Tibial nerve (tissue), 4 donors: ENCODE results near the gene NHEJ1. TPM values are rescaled to one million over a fixed set of nuclear protein-coding genes. Genes with fewer than 3 reads are reported as not detected.

Source experiments
- DNase-seq, 2 donors: peaks; one replicate each; pipeline ENCODE4 v3.0.0-alpha.2; 2019; ENCODE audit warnings: low spot score in 2 of 2
- H3K27ac ChIP-seq, 4 donors: fragments of 200-600 bp; sonication (generic) in 3 of 4; one replicate each; pipeline ENCODE4 v1.5.1; 2017 to 2019; ENCODE audit warnings: mild to moderate bottlenecking in 1 of 4
- H3K27me3 ChIP-seq, 2 donors: fragments of 200-600 bp; sonication (generic) in 1 of 2; one replicate each; pipeline versions ENCODE4 v1.5.1 to v1.6.0; 2017 to 2019
- H3K36me3 ChIP-seq, 3 donors: fragments of 200-600 bp; sonication (generic); one replicate each; pipeline ENCODE4 v1.5.1; 2018 to 2019
- H3K4me1 ChIP-seq, 4 donors: fragments of 200-600 bp; sonication (generic) in 3 of 4; one replicate each; pipeline ENCODE4 v1.5.1; 2017 to 2019
- H3K4me3 ChIP-seq, 4 donors: fragments of 200-600 bp; sonication (generic) in 3 of 4; one replicate each; pipeline ENCODE4 v1.5.1; 2017 to 2019; ENCODE audit warnings: mild to moderate bottlenecking in 1 of 4, moderate library complexity in 1 of 4
- H3K9me3 ChIP-seq, 4 donors: fragments of 200-600 bp; sonication (generic) in 3 of 4; one replicate each; pipeline ENCODE4 v1.5.1; 2017 to 2019
- CTCF ChIP-seq, 5 experiments: fragments of 200-600 bp in 3 of 5; fragments of 450-650 bp in 2 of 5; sonication (generic) in 3 of 5; IDR thresholded peaks; one replicate each; pipeline ENCODE4 v1.5.1; 2016 to 2019; ENCODE audit warnings: antibody characterized with exemption in 5 of 5, mild to moderate bottlenecking in 3 of 5, moderate library complexity in 2 of 5
- EP300 ChIP-seq, 2 donors: sonication (generic); formaldehyde crosslinking; IDR thresholded peaks; one replicate each; pipeline ENCODE4 v1.6.1; 2017; ENCODE audit warnings: antibody characterized with exemption in 2 of 2, mild to moderate bottlenecking in 1 of 2
- POLR2A ChIP-seq, 2 donors: fragments of 450-650 bp; IDR thresholded peaks; one replicate each; pipeline ENCODE4 v1.6.1; 2017; ENCODE audit warnings: antibody characterized with exemption in 2 of 2, mild to moderate bottlenecking in 2 of 2, moderate library complexity in 2 of 2
- WGBS, 2 donors: methylation state at CpG; one replicate each; pipeline ENCODE4 v1.1.5; 2018; 5-methylcytosine and 5-hydroxymethylcytosine counted together
- total RNA-seq, 4 donors: library from RNA; depleted of rRNA; stranded (reverse); fragments of >200 nt; gene quantifications; one replicate each; pipeline ENCODE4 v1.1.0, GENCODE V29; 2016

NHEJ1 gene
- total RNA-seq, 4 donors from 2014 or later = 12.9 to 27.4 (median 17.6) TPM

- H3K4me3 ChIP-seq = no peak overlapping the region
- no peaks in the 10 kb centered on the region for H3K4me1 ChIP-seq
- 67 to 71% methylated on average over 4 of the region's 4 CpGs for WGBS, 2 donors
- no peak overlapping the region for H3K27ac ChIP-seq
- H3K36me3 ChIP-seq = peaks cover 0 to 47% (median 0%) of the 10 kb centered on the region in 3 donors
- H3K27me3 ChIP-seq = no peaks in the 10 kb centered on the region
- no peaks in the 10 kb centered on the region for H3K9me3 ChIP-seq
- DNase-seq = no peak
- TF ChIP-seq EP300 (IDR thresholded peaks at IDR 0.05) (no peak), CTCF (IDR thresholded peaks at IDR 0.05) (no peak), POLR2A (IDR thresholded peaks at IDR 0.05) (no peak)
Measured at GRCh38 chr2:219090436-219091299, 69.9 kb downstream of the NHEJ1 start.

GRCh38 chr2:219089330-219089729, 71.3 kb downstream of the NHEJ1 start:
- TF ChIP-seq EP300 (IDR thresholded peaks at IDR 0.05) = no peak
- TF ChIP-seq POLR2A (IDR thresholded peaks at IDR 0.05) = no peak
- TF ChIP-seq CTCF (IDR thresholded peaks at IDR 0.05) = no peak
- no peaks in the 10 kb centered on the region for H3K27me3 ChIP-seq
- H3K4me1 ChIP-seq = no peaks in the 10 kb centered on the region
- H3K27ac ChIP-seq = no peak overlapping the region
- peaks cover 0 to 35% (median 0%) of the 10 kb centered on the region in 3 donors for H3K36me3 ChIP-seq
- H3K4me3 ChIP-seq = no peak overlapping the region
- DNase-seq = no peak
- 89 to 91% methylated on average over 4 of the region's 4 CpGs for WGBS, 2 donors
- no peaks in the 10 kb centered on the region for H3K9me3 ChIP-seq

GRCh38 chr2:219087848-219088247, 72.8 kb downstream of the NHEJ1 start:
- Histone ChIP-seq H3K4me3 (no peak overlapping the region), H3K9me3 (no peaks in the 10 kb centered on the region), H3K4me1 (peaks cover 0 to 3% (median 0%) of the 10 kb centered on the region in 4 donors), H3K27me3 (no peaks in the 10 kb centered on the region), H3K36me3 (peaks cover 0 to 29% (median 0%) of the 10 kb centered on the region in 3 donors), H3K27ac (no peak overlapping the region)
- 92 to 98% methylated on average over 1 of the region's 1 CpG for WGBS, 2 donors
- DNase-seq = no peak
- TF ChIP-seq CTCF (IDR thresholded peaks at IDR 0.05) (no peak), POLR2A (IDR thresholded peaks at IDR 0.05) (no peak), EP300 (IDR thresholded peaks at IDR 0.05) (no peak)

- Histone ChIP-seq H3K36me3 (peaks cover 0 to 25% (median 0%) of the 10 kb centered on the region in 3 donors), H3K27ac (no peak overlapping the region), H3K27me3 (no peaks in the 10 kb centered on the region), H3K4me3 (no peak overlapping the region), H3K4me1 (peaks cover 0 to 7% (median 0%) of the 10 kb centered on the region in 4 donors), H3K9me3 (no peaks in the 10 kb centered on the region)
- WGBS, 2 donors = 75 to 86% methylated on average over 5 of the region's 5 CpGs
- TF ChIP-seq POLR2A (IDR thresholded peaks at IDR 0.05) = no peak
- TF ChIP-seq EP300 (IDR thresholded peaks at IDR 0.05) = no peak
- TF ChIP-seq CTCF (IDR thresholded peaks at IDR 0.05) = no peak
- no peak for DNase-seq
Measured at GRCh38 chr2:219087361-219087760, 73.3 kb downstream of the NHEJ1 start.

- no peaks in the 10 kb centered on the region for H3K27me3 ChIP-seq
- H3K9me3 ChIP-seq = no peaks in the 10 kb centered on the region
- no peak for TF ChIP-seq EP300 (IDR thresholded peaks at IDR 0.05)
- TF ChIP-seq POLR2A (IDR thresholded peaks at IDR 0.05) = no peak
- TF ChIP-seq CTCF (IDR thresholded peaks at IDR 0.05) = no peak
- DNase-seq = no peak
- peaks cover 0 to 23% (median 0%) of the 10 kb centered on the region in 3 donors for H3K36me3 ChIP-seq
- H3K4me1 ChIP-seq = peaks cover 0 to 7% (median 0%) of the 10 kb centered on the region in 4 donors
- H3K4me3 ChIP-seq = no peak overlapping the region
- no peak overlapping the region for H3K27ac ChIP-seq
Measured at GRCh38 chr2:219086196-219086595, 74.4 kb downstream of the NHEJ1 start.
